Mesendoderm (in vitro differentiated cells): ENCODE measurements around the gene SPECC1L.
A peak's percentile ranks its signal among the peaks of the same experiment; 100 is the strongest.

ENCODE experiments used
- DNase-seq: peaks from one replicate; pipeline ENCODE4 v3.0.0; 2013
- H2AK5ac ChIP-seq: 2 replicates; pipeline ENCODE4 v1.6.1; 2013; ENCODE audit warnings: low read length, inconsistent platforms
- H2BK120ac ChIP-seq: 2 replicates; pipeline ENCODE4 v1.6.1; 2013; ENCODE audit warnings: low read depth, mild to moderate bottlenecking, low read length, moderate library complexity, mixed read lengths
- H2BK15ac ChIP-seq: replicated peaks from 2 replicates; pipeline ENCODE4 v1.6.1; 2013; ENCODE audit warnings: low read depth, mild to moderate bottlenecking, moderate library complexity
- H2BK5ac ChIP-seq: 2 replicates; pipeline ENCODE4 v1.6.1; 2013; ENCODE audit warnings: low read length, inconsistent platforms
- H3K18ac ChIP-seq: 2 replicates; pipeline ENCODE4 v1.6.1; 2013; ENCODE audit warnings: mild to moderate bottlenecking, low read length, mixed read lengths
- H3K23ac ChIP-seq: one replicate; pipeline ENCODE4 v1.6.1; 2013; ENCODE audit warnings: low read length
- H3K27ac ChIP-seq: 2 replicates; pipeline ENCODE4 v1.5.1; 2013; ENCODE audit warnings: low read depth, mild to moderate bottlenecking, inconsistent platforms, low read length, moderate library complexity
- H3K27me3 ChIP-seq: 2 replicates; pipeline ENCODE4 v1.6.1; 2013; ENCODE audit warnings: low read length, control low read depth, mild to moderate bottlenecking, inconsistent platforms; ENCODE audit not compliant: insufficient read depth, poor library complexity
- H3K36me3 ChIP-seq: 2 replicates; pipeline ENCODE4 v1.6.1; 2013; ENCODE audit warnings: low read length, inconsistent platforms; ENCODE audit not compliant: control insufficient read depth, insufficient read depth
- H3K4ac ChIP-seq: one replicate; pipeline ENCODE4 v1.6.1; 2013; ENCODE audit warnings: low read depth, mild to moderate bottlenecking, low read length, moderate library complexity
- H3K4me1 ChIP-seq: 2 replicates; pipeline ENCODE4 v1.6.1; 2013; ENCODE audit warnings: low read depth, low read length, inconsistent platforms; ENCODE audit not compliant: control insufficient read depth
- H3K4me2 ChIP-seq: 2 replicates; pipeline ENCODE4 v1.6.1; 2013; ENCODE audit warnings: low read length
- H3K4me3 ChIP-seq: 2 replicates; pipeline ENCODE4 v1.5.1; 2013; ENCODE audit warnings: mild to moderate bottlenecking, low read length
- H3K56ac ChIP-seq: one replicate; pipeline ENCODE4 v1.6.1; 2013; ENCODE audit warnings: low read length
- H3K79me1 ChIP-seq: 2 replicates; pipeline ENCODE4 v1.6.1; 2013; ENCODE audit warnings: low read length, inconsistent platforms
- H3K79me2 ChIP-seq: 2 replicates; pipeline ENCODE4 v1.6.1; 2013; ENCODE audit warnings: mild to moderate bottlenecking, low read length; ENCODE audit not compliant: control insufficient read depth, insufficient read depth
- H3K9ac ChIP-seq: 2 replicates; pipeline ENCODE4 v1.6.1; 2013; ENCODE audit warnings: low read length, inconsistent platforms
- H4K5ac ChIP-seq: one replicate; pipeline ENCODE4 v1.6.1; 2013; ENCODE audit warnings: low read length
- H4K8ac ChIP-seq: one replicate; pipeline ENCODE4 v1.6.1; 2013; ENCODE audit warnings: low read depth, mild to moderate bottlenecking, control low read depth, low read length, moderate library complexity
- WGBS: extraction: QIAGEN DNeasy Blood & Tissue Kit; methylation state at CpG from one replicate; pipeline ENCODE4 v1.1.7; 2013; ENCODE audit warnings: low lambda C conversion rate, missing lambda C conversion rate; ENCODE audit not compliant: insufficient coverage; ENCODE audit errors: extremely low coverage; 5-methylcytosine and 5-hydroxymethylcytosine counted together

The SPECC1L gene

DNA sequence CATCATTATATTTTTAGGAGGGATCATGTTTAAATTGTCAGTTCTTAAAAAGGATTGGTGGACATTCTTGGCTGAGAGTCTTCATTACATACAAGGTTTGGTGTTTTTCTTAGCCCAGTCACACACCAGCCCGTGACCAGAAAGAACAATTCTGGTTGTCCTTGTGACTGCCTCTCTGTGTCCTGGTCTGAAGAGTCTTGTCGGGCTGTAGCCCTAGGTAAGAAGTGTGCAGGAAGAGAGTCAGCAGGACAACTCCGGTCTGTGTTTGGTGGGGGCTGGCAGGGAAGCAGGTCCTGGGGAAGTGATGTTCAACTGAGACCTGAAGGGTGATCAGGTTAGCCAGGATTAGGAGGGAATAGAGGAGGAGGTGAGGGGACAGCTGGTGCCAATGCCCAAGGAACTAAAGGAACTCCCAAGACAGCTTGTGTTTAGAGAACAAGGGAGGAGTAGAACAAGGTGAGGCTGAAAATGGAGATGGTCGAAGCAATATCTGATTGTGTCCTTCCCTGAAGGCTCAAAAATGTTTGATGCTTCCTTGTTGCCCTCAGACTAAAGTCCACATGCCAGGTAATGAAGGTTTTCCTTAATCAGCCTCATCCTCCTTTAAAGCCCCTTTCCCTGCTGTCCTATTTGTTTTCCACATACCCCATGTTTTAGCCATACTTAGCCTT lies 91.5 kb downstream of the SPECC1L start:
- Histone ChIP-seq H3K18ac (no peak overlapping the region), H3K27me3 (no peaks in the 10 kb centered on the region), H3K79me1 (no peaks in the 10 kb centered on the region), H2AK5ac (no peak overlapping the region), H2BK15ac (no peak overlapping the region), H3K56ac (no peak overlapping the region), H3K23ac (peak overlapping the region; percentile 97), H3K79me2 (no peaks in the 10 kb centered on the region), H3K36me3 (no peaks in the 10 kb centered on the region), H4K5ac (no peak overlapping the region), H2BK120ac (no peak overlapping the region), H2BK5ac (no peak overlapping the region), H3K4me1 (no peaks in the 10 kb centered on the region), H3K4me3 (no peak overlapping the region), H3K4me2 (no peak overlapping the region), H4K8ac (no peak overlapping the region), H3K27ac (no peak overlapping the region), H3K4ac (no peak overlapping the region), H3K9ac (no peak overlapping the region)
- WGBS = no CpG with 5 or more reads among the region's 4 CpGs
- no peak for DNase-seq

DNA sequence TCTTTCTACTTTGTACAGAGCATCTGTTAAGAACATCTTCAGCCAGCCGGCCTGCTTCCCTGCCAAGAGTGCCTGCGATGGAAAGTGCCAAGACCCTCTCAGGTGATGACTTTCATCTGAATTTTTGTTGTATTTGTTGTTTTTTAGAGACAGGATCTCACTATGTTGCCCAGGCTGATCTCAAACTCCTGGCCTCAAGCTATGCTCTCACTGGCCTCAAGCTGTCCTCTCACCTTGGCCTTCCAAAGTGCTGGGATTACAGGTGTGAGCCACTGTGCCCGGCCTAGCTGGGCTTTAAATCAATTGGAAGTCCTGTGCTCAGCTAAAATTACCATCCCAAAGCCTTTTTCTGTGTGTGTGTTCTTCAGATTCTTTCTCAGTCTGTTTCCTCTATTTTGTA lies 92.6 kb downstream of the SPECC1L start:
- no peaks in the 10 kb centered on the region for H3K27me3 ChIP-seq
- no peak overlapping the region for H4K8ac ChIP-seq
- H3K4ac ChIP-seq = no peak overlapping the region
- no peaks in the 10 kb centered on the region for H3K79me1 ChIP-seq
- H3K9ac ChIP-seq = no peak overlapping the region
- no peaks in the 10 kb centered on the region for H3K36me3 ChIP-seq
- H3K23ac ChIP-seq = no peak overlapping the region
- H4K5ac ChIP-seq = no peak overlapping the region
- H2BK15ac ChIP-seq = no peak overlapping the region
- H3K79me2 ChIP-seq = no peaks in the 10 kb centered on the region
- DNase-seq = no peak
- H3K18ac ChIP-seq = no peak overlapping the region
- H2BK5ac ChIP-seq = no peak overlapping the region
- H2BK120ac ChIP-seq = no peak overlapping the region
- H3K27ac ChIP-seq = no peak overlapping the region
- H3K4me1 ChIP-seq = no peaks in the 10 kb centered on the region
- H2AK5ac ChIP-seq = no peak overlapping the region
- no peak overlapping the region for H3K4me3 ChIP-seq
- no peak overlapping the region for H3K56ac ChIP-seq
- no peak overlapping the region for H3K4me2 ChIP-seq
- no CpG with 5 or more reads among the region's 3 CpGs for WGBS

DNA sequence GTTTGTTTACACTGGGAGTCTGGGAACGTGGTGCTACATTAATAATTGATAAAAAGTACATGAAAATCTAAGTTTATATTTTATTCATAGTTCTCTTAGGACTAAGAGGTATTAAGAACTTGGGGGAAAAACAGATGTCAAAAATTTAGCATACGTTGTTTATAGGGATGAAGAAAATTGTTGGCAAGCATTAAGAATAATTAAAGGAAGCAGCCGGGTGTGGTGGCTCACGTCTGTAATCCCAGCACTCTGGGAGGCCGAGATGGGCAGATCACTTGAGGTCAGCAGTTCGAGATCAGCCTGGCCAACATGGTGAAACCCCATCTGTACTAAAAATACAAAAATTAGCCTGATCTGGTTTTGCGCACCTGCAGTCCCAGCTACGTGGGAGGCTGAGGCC lies 96.1 kb downstream of the SPECC1L start:
- H3K9ac ChIP-seq = no peak overlapping the region

DNA sequence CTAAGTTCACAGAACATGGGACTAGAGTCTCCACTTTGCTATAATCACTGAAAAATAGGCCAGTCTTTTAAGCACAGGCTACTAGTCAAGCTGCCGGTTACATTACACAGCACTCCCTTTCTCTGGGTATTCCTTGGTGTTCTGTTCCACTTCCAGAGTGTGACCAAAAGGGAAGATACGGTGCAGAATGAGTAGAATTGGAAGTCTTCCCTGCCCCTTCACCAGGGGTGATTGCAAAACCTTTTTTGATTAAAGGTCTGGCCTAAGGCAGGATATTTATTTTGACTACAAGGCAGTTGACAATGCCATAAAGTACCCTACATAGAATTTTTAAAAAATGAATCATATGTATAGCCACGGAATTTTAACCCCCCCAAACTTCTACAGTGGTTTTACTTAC lies 97.2 kb downstream of the SPECC1L start:
- no peak overlapping the region for H2AK5ac ChIP-seq
- H3K79me2 ChIP-seq = no peaks in the 10 kb centered on the region
- no peak overlapping the region for H3K4ac ChIP-seq
- no peak overlapping the region for H3K4me2 ChIP-seq
- no peak for DNase-seq
- no peak overlapping the region for H3K23ac ChIP-seq
- H3K36me3 ChIP-seq = peaks cover 9% of the 10 kb centered on the region
- H3K18ac ChIP-seq = no peak overlapping the region
- H3K4me3 ChIP-seq = no peak overlapping the region
- H3K27ac ChIP-seq = no peak overlapping the region
- no peak overlapping the region for H4K8ac ChIP-seq
- H2BK5ac ChIP-seq = no peak overlapping the region
- H2BK15ac ChIP-seq = no peak overlapping the region
- H4K5ac ChIP-seq = no peak overlapping the region
- no peaks in the 10 kb centered on the region for H3K4me1 ChIP-seq
- no peaks in the 10 kb centered on the region for H3K79me1 ChIP-seq
- H2BK120ac ChIP-seq = no peak overlapping the region
- H3K27me3 ChIP-seq = no peaks in the 10 kb centered on the region
- no peak overlapping the region for H3K56ac ChIP-seq
- H3K9ac ChIP-seq = no peak overlapping the region
- WGBS = no CpG with 5 or more reads among the region's 3 CpGs

More for the DNA sequence above, 96.1 kb downstream of the SPECC1L start:
- Histone ChIP-seq H3K79me1 (no peaks in the 10 kb centered on the region), H3K27ac (no peak overlapping the region), H3K27me3 (no peaks in the 10 kb centered on the region), H3K4me3 (no peak overlapping the region), H2BK120ac (no peak overlapping the region), H2BK15ac (no peak overlapping the region), H3K18ac (no peak overlapping the region), H3K56ac (no peak overlapping the region), H3K4me2 (no peak overlapping the region), H4K5ac (no peak overlapping the region), H2BK5ac (no peak overlapping the region), H4K8ac (no peak overlapping the region), H2AK5ac (no peak overlapping the region), H3K23ac (no peak overlapping the region), H3K36me3 (peaks cover 7% of the 10 kb centered on the region), H3K4me1 (no peaks in the 10 kb centered on the region), H3K79me2 (no peaks in the 10 kb centered on the region), H3K4ac (no peak overlapping the region)
- DNase-seq = no peak
- WGBS = no CpG with 5 or more reads among the region's 8 CpGs

DNA sequence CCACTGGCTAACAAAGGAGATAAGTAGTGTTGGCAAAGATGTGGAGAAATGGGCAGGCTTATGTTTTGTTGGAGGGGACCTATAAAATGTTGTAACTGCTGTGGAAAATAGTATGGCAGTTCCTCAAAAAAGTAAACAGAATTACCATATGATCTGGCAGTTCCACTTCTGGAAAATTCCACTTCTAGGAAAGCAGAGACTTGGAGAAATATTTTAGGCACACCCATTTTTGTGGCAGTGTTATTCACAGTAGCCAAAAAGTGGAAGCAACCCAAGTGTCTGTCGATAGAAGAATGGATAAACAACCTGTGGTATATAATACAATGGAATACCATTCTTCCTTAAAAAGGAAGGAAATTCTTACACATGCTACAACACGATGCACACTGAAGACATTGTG lies 99.8 kb downstream of the SPECC1L start:
- H3K18ac ChIP-seq = no peak overlapping the region
- no peaks in the 10 kb centered on the region for H3K4me1 ChIP-seq
- H3K4ac ChIP-seq = no peak overlapping the region
- H3K56ac ChIP-seq = no peak overlapping the region
- H3K27me3 ChIP-seq = no peaks in the 10 kb centered on the region
- no peak overlapping the region for H3K27ac ChIP-seq
- H3K79me1 ChIP-seq = no peaks in the 10 kb centered on the region
- no peak for DNase-seq
- no peak overlapping the region for H4K5ac ChIP-seq
- no peaks in the 10 kb centered on the region for H3K79me2 ChIP-seq
- no peak overlapping the region for H2BK15ac ChIP-seq
- WGBS = no CpG with 5 or more reads among the region's 2 CpGs
- no peak overlapping the region for H3K9ac ChIP-seq
- no peak overlapping the region for H2BK5ac ChIP-seq
- no peak overlapping the region for H3K23ac ChIP-seq
- no peak overlapping the region for H3K4me2 ChIP-seq
- H3K4me3 ChIP-seq = no peak overlapping the region
- H4K8ac ChIP-seq = no peak overlapping the region
- H2BK120ac ChIP-seq = no peak overlapping the region
- H2AK5ac ChIP-seq = no peak overlapping the region
- peaks cover 9% of the 10 kb centered on the region for H3K36me3 ChIP-seq

DNA sequence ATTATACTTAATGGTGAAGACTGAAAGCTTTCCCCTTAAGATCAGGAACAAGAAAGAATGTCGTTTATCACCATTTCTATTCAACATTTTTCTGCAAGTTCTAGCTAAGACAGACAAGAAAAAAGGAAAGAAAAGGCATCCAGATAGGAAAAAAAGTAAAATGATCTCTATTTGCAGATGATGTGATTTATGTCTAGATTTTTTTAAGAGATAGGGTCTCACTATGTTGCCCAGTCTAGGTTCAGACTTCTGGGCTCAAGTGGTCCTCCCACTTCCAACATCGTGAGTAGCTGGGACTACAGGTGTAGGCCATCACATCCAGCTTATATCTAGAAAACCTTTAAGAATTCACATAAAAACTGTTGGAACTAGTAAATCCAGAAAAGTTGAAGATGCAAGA lies 105.4 kb downstream of the SPECC1L start:
- WGBS = no CpG with 5 or more reads among the region's 2 CpGs
- Histone ChIP-seq H3K4ac (no peak overlapping the region), H3K79me1 (no peaks in the 10 kb centered on the region), H2BK5ac (no peak overlapping the region), H3K4me1 (no peaks in the 10 kb centered on the region), H3K4me3 (no peak overlapping the region), H3K79me2 (no peaks in the 10 kb centered on the region), H3K9ac (no peak overlapping the region), H4K8ac (no peak overlapping the region), H3K4me2 (no peak overlapping the region), H2BK120ac (no peak overlapping the region), H4K5ac (no peak overlapping the region), H2AK5ac (no peak overlapping the region), H3K27ac (no peak overlapping the region), H3K18ac (no peak overlapping the region), H2BK15ac (no peak overlapping the region), H3K27me3 (no peaks in the 10 kb centered on the region), H3K56ac (no peak overlapping the region), H3K36me3 (peaks cover 4% of the 10 kb centered on the region), H3K23ac (no peak overlapping the region)
- DNase-seq = no peak
